Smooth muscle cell of the brain vasculature (primary cell): ENCODE results near the gene C6orf136.
A peak's percentile ranks its signal among the peaks of the same experiment; 100 is the strongest.
"Not testable (repeated sequence)": the region's sequence is repeated elsewhere in the genome, so short reads cannot be mapped to it uniquely, and the experiment has no call there.

Experiments
- DNase-seq: peaks from one replicate; pipeline ENCODE4 v3.0.0-alpha.2; 2012; ENCODE audit warnings: low read depth, low spot score

C6orf136 gene

GRCh38 chr6:30657922-30658321, 11.0 kb downstream of the C6orf136 start:
- DNase-seq: not testable (repeated sequence)

GRCh38 chr6:30664994-30665767, 18.2 kb downstream of the C6orf136 start:
- no peak for DNase-seq

GRCh38 chr6:30666300-30666699, 19.4 kb downstream of the C6orf136 start:
- DNase-seq: not testable (repeated sequence)

- no peak for DNase-seq
Measured at GRCh38 chr6:30670760-30671527, 24.0 kb downstream of the C6orf136 start.

- peak; percentile 96 for DNase-seq
Measured at GRCh38 chr6:30672445-30673253, 25.7 kb downstream of the C6orf136 start, which contains the start of gene DHX16. Gene DHX16, minus strand, starts transcription at chr6:30673006. Its CDS starts 165 bp downstream, at chr6:30672841.

GRCh38 chr6:30676660-30677285, 29.8 kb downstream of the C6orf136 start:
- no peak for DNase-seq

- no peak for DNase-seq
Measured at GRCh38 chr6:30678964-30679726, 32.2 kb downstream of the C6orf136 start.

GRCh38 chr6:30679765-30680535, 33.0 kb downstream of the C6orf136 start:
- no peak for DNase-seq

GRCh38 chr6:30681766-30682142, 34.8 kb downstream of the C6orf136 start:
- DNase-seq: no peak

- DNase-seq: peak; percentile 77
Measured at GRCh38 chr6:30682143-30683117, 35.5 kb downstream of the C6orf136 start.

- DNase-seq: no peak
Measured at GRCh38 chr6:30683183-30683979, 36.4 kb downstream of the C6orf136 start.

- DNase-seq: no peak
Measured at GRCh38 chr6:30683980-30684338, 37.0 kb downstream of the C6orf136 start.

- no peak for DNase-seq
Measured at GRCh38 chr6:30684386-30685156, 37.6 kb downstream of the C6orf136 start.

GRCh38 chr6:30685157-30686008, 38.5 kb downstream of the C6orf136 start:
- DNase-seq: no peak

- no peak for DNase-seq
Measured at GRCh38 chr6:30686009-30686907, 39.3 kb downstream of the C6orf136 start, which contains the start of gene PPP1R18. Gene PPP1R18, minus strand, starts transcription at chr6:30686645. Its CDS starts 627 bp downstream, at chr6:30686018.
